Activated naive CD8-positive, alpha-beta T cell (primary cell): ENCODE measurements around the gene SNX19.
"Not testable (repeated sequence)": the region's sequence is repeated elsewhere in the genome, so short reads cannot be mapped to it uniquely, and the experiment has no call there.

Source experiments
- H3K27ac Mint-ChIP-seq: one replicate; pipeline ENCODE4 v1.8.0; 2021; ENCODE audit warnings: mixed read lengths
- H3K27me3 Mint-ChIP-seq: one replicate; pipeline ENCODE4 v1.8.0; 2021; ENCODE audit warnings: mixed read lengths
- H3K36me3 Mint-ChIP-seq: one replicate; pipeline ENCODE4 v1.8.0; 2021; ENCODE audit warnings: mixed read lengths
- H3K4me1 Mint-ChIP-seq: one replicate; pipeline ENCODE4 v1.8.0; 2021; ENCODE audit warnings: low read depth, mixed read lengths
- H3K4me3 Mint-ChIP-seq: one replicate; pipeline ENCODE4 v1.8.0; 2021; ENCODE audit warnings: mild to moderate bottlenecking, mixed read lengths
- H3K9me3 Mint-ChIP-seq: one replicate; pipeline ENCODE4 v1.8.0; 2021; ENCODE audit warnings: low read depth, mixed read lengths

SNX19 gene

GRCh38 chr11:130872981-130873380 lies 43.3 kb downstream of the SNX19 start:
- H3K27me3 Mint-ChIP-seq: no peaks in the 10 kb centered on the region
- H3K27ac Mint-ChIP-seq: peak overlapping the region; percentile 5
- no peaks in the 10 kb centered on the region for H3K4me1 Mint-ChIP-seq
- no peak overlapping the region for H3K4me3 Mint-ChIP-seq
- H3K36me3 Mint-ChIP-seq: peaks cover 4% of the 10 kb centered on the region
- H3K9me3 Mint-ChIP-seq: no peaks in the 10 kb centered on the region

GRCh38 chr11:130872513-130872912 lies 43.8 kb downstream of the SNX19 start:
- no peaks in the 10 kb centered on the region for H3K9me3 Mint-ChIP-seq
- no peak overlapping the region for H3K27ac Mint-ChIP-seq
- H3K4me3 Mint-ChIP-seq: no peak overlapping the region
- no peaks in the 10 kb centered on the region for H3K4me1 Mint-ChIP-seq
- peaks cover 4% of the 10 kb centered on the region for H3K36me3 Mint-ChIP-seq
- no peaks in the 10 kb centered on the region for H3K27me3 Mint-ChIP-seq

- Mint-ChIP-seq H3K27me3 (no peaks in the 10 kb centered on the region), H3K36me3 (peaks cover 4% of the 10 kb centered on the region), H3K27ac (no peak overlapping the region), H3K9me3 (no peaks in the 10 kb centered on the region), H3K4me3 (no peak overlapping the region), H3K4me1 (no peaks in the 10 kb centered on the region)
These were observed 44.2 kb downstream of the SNX19 start for GRCh38 chr11:130872102-130872501.

GRCh38 chr11:130871616-130872015 lies 44.7 kb downstream of the SNX19 start:
- Mint-ChIP-seq H3K27ac (no peak overlapping the region), H3K4me1 (no peaks in the 10 kb centered on the region), H3K27me3 (no peaks in the 10 kb centered on the region), H3K9me3 (no peaks in the 10 kb centered on the region), H3K36me3 (peaks cover 4% of the 10 kb centered on the region), H3K4me3 (no peak overlapping the region)

GRCh38 chr11:130868721-130869390 lies 47.4 kb downstream of the SNX19 start:
- Mint-ChIP-seq H3K27me3 (no peaks in the 10 kb centered on the region), H3K36me3 (no peaks in the 10 kb centered on the region), H3K4me3 (no peak overlapping the region), H3K27ac (no peak overlapping the region), H3K4me1 (no peaks in the 10 kb centered on the region), H3K9me3 (no peaks in the 10 kb centered on the region)

- H3K4me1 Mint-ChIP-seq: no peaks in the 10 kb centered on the region
- H3K9me3 Mint-ChIP-seq: no peaks in the 10 kb centered on the region
- H3K27ac Mint-ChIP-seq: no peak overlapping the region
- H3K27me3 Mint-ChIP-seq: no peaks in the 10 kb centered on the region
- H3K36me3 Mint-ChIP-seq: no peaks in the 10 kb centered on the region
- no peak overlapping the region for H3K4me3 Mint-ChIP-seq
These were observed 48.1 kb downstream of the SNX19 start for GRCh38 chr11:130868086-130868710.

GRCh38 chr11:130866831-130867230 lies 49.4 kb downstream of the SNX19 start:
- Mint-ChIP-seq H3K9me3 (no peaks in the 10 kb centered on the region), H3K4me3 (no peak overlapping the region), H3K27ac (no peak overlapping the region)

GRCh38 chr11:130865774-130866114 lies 50.5 kb downstream of the SNX19 start:
- H3K36me3 Mint-ChIP-seq: no peaks in the 10 kb centered on the region
- no peaks in the 10 kb centered on the region for H3K9me3 Mint-ChIP-seq
- H3K27ac Mint-ChIP-seq: no peak overlapping the region

More at GRCh38 chr11:130866831-130867230, 49.4 kb downstream of the SNX19 start:
- Mint-ChIP-seq H3K27me3 (no peaks in the 10 kb centered on the region), H3K4me1 (peaks cover 3% of the 10 kb centered on the region), H3K36me3 (no peaks in the 10 kb centered on the region)

GRCh38 chr11:130865091-130865773 lies 51.0 kb downstream of the SNX19 start:
- no peaks in the 10 kb centered on the region for H3K9me3 Mint-ChIP-seq
- H3K4me3 Mint-ChIP-seq: no peak overlapping the region
- H3K36me3 Mint-ChIP-seq: no peaks in the 10 kb centered on the region
- H3K27me3 Mint-ChIP-seq: no peaks in the 10 kb centered on the region
- H3K27ac Mint-ChIP-seq: no peak overlapping the region
- peaks cover 4% of the 10 kb centered on the region for H3K4me1 Mint-ChIP-seq

More at GRCh38 chr11:130865774-130866114, 50.5 kb downstream of the SNX19 start:
- Mint-ChIP-seq H3K4me3 (no peak overlapping the region), H3K27me3 (no peaks in the 10 kb centered on the region), H3K4me1 (peaks cover 4% of the 10 kb centered on the region)

GRCh38 chr11:130861902-130862860 lies 54.1 kb downstream of the SNX19 start:
- Mint-ChIP-seq H3K27me3 (peaks cover 6% of the 10 kb centered on the region), H3K36me3 (no peaks in the 10 kb centered on the region), H3K4me3 (no peak overlapping the region), H3K4me1 (peaks cover 4% of the 10 kb centered on the region), H3K27ac (no peak overlapping the region), H3K9me3 (no peaks in the 10 kb centered on the region)

- peaks cover 4% of the 10 kb centered on the region for H3K4me1 Mint-ChIP-seq
- no peak overlapping the region for H3K27ac Mint-ChIP-seq
- no peaks in the 10 kb centered on the region for H3K9me3 Mint-ChIP-seq
- peaks cover 11% of the 10 kb centered on the region for H3K27me3 Mint-ChIP-seq
- H3K36me3 Mint-ChIP-seq: no peaks in the 10 kb centered on the region
- H3K4me3 Mint-ChIP-seq: no peak overlapping the region
These were observed 55.0 kb downstream of the SNX19 start for GRCh38 chr11:130861283-130861682.

GRCh38 chr11:130859886-130860285 lies 56.4 kb downstream of the SNX19 start:
- Mint-ChIP-seq H3K27ac (no peak overlapping the region), H3K9me3 (no peaks in the 10 kb centered on the region), H3K4me1 (peaks cover 4% of the 10 kb centered on the region), H3K36me3 (no peaks in the 10 kb centered on the region), H3K27me3 (peaks cover 16% of the 10 kb centered on the region), H3K4me3 (no peak overlapping the region)

GRCh38 chr11:130858215-130858614 lies 58.1 kb downstream of the SNX19 start:
- Mint-ChIP-seq H3K27ac (no peak overlapping the region), H3K4me3 (no peak overlapping the region), H3K9me3 (no peaks in the 10 kb centered on the region), H3K27me3 (peaks cover 19% of the 10 kb centered on the region), H3K4me1 (peaks cover 4% of the 10 kb centered on the region), H3K36me3 (no peaks in the 10 kb centered on the region)

- not testable (repeated sequence) for H3K9me3 Mint-ChIP-seq, H3K36me3 Mint-ChIP-seq, H3K27ac Mint-ChIP-seq, H3K4me3 Mint-ChIP-seq, H3K4me1 Mint-ChIP-seq
- peaks cover 21% of the 10 kb centered on the region for H3K27me3 Mint-ChIP-seq
These were observed 60.6 kb downstream of the SNX19 start for GRCh38 chr11:130855707-130856106.

- Mint-ChIP-seq H3K27me3 (peaks cover 21% of the 10 kb centered on the region), H3K9me3 (no peaks in the 10 kb centered on the region), H3K4me3 (no peak overlapping the region), H3K4me1 (no peaks in the 10 kb centered on the region), H3K27ac (no peak overlapping the region), H3K36me3 (no peaks in the 10 kb centered on the region)
These were observed 61.8 kb downstream of the SNX19 start for GRCh38 chr11:130854483-130854882.
